Heart left ventricle (tissue), 16 donors: ENCODE data around the gene NME1. TPM values are rescaled to one million over a fixed set of nuclear protein-coding genes. Genes with fewer than 3 reads are reported as not detected.
"Not testable (repeated sequence)": the region's sequence is repeated elsewhere in the genome, so short reads cannot be mapped to it uniquely, and the experiment has no call there.

Source experiments
- ATAC-seq, 4 donors: fragments of 200-7000 bp; cut with Tn5 transposase; one replicate each; pipeline ENCODE4 v1.9.1; 2020 to 2022; ENCODE audit warnings: moderate library complexity in 4 of 4, mild to moderate bottlenecking in 3 of 4, moderate number of reproducible peaks in 1 of 4
- DNase-seq, 5 donors: peaks; one replicate each; pipeline ENCODE4 v3.0.0-alpha.2; 2020
- H3K27ac ChIP-seq, 12 donors: fragments of 200-600 bp; sonication (generic) in 4 of 12; one replicate each; pipeline versions ENCODE4 v1.5.0 to v1.8.0; 2016 to 2022; ENCODE audit warnings: mild to moderate bottlenecking in 2 of 12
- H3K27me3 ChIP-seq, 9 donors: fragments of 200-600 bp; sonication (generic) in 2 of 9; one replicate each; pipeline versions ENCODE4 v1.5.1 to v1.8.0; 2016 to 2022; ENCODE audit warnings: mild to moderate bottlenecking in 3 of 9
- H3K36me3 ChIP-seq, 9 donors: fragments of 200-600 bp; sonication (generic) in 2 of 9; one replicate each; pipeline versions ENCODE4 v1.5.0 to v1.8.0; 2018 to 2022; ENCODE audit warnings: mild to moderate bottlenecking in 2 of 9
- H3K4me1 ChIP-seq, 12 donors: fragments of 200-600 bp; sonication (generic) in 4 of 12; one replicate each; pipeline versions ENCODE4 v1.5.0 to v1.8.0; 2016 to 2022; ENCODE audit warnings: mild to moderate bottlenecking in 3 of 12
- H3K4me3 ChIP-seq, 12 donors: fragments of 200-600 bp; sonication (generic) in 4 of 12; one replicate each; pipeline versions ENCODE4 v1.5.0 to v1.8.0; 2017 to 2022; ENCODE audit warnings: mild to moderate bottlenecking in 9 of 12, moderate library complexity in 4 of 12
- H3K9me3 ChIP-seq, 12 donors: fragments of 200-600 bp; sonication (generic) in 4 of 12; one replicate each; pipeline versions ENCODE4 v1.5.0 to v1.8.0; 2016 to 2022; ENCODE audit warnings: mild to moderate bottlenecking in 1 of 12
- POLR2A ChIP-seq, 2 donors: fragments of 450-650 bp; IDR thresholded peaks; one replicate each; pipeline ENCODE4 v1.6.1; 2017; ENCODE audit warnings: antibody characterized with exemption in 2 of 2, mild to moderate bottlenecking in 2 of 2, moderate library complexity in 2 of 2
- WGBS, 4 donors: extraction: QIAGEN DNeasy Blood & Tissue Kit in 2 of 4; methylation state at CpG; one replicate each; pipeline versions ENCODE4 v1.1.5 to v1.1.7; 2013 to 2018; 5-methylcytosine and 5-hydroxymethylcytosine counted together
- intact Hi-C, 10 donors: fragments of 100-400 bp; cut with DNase I; formaldehyde crosslinking; loops; one replicate each; pipeline versions ENCODE4 v1.11.1 to v1.14.2; 2022
- long read RNA-seq, 3 donors: library from polyadenylated mRNA; unstranded; transcript quantifications; one replicate each; pipeline ENCODE4 v2.0.0, GENCODE V29; 2020 to 2021
- polyA plus RNA-seq, 2 donors: library from polyadenylated mRNA; stranded (reverse); fragments of 200-250 nt; gene quantifications; one replicate each; pipeline ENCODE4 v1.2.3, GENCODE V29; 2013
- total RNA-seq, 9 donors: library from RNA; depleted of rRNA in 2 of 9; stranded (reverse); fragments of >200 nt in 2 of 9; fragmentation: NEBNext Ultra II Directional in 3 of 9; extraction: Animal tissue kit (Norgen Biotek cat#: 25700) in 3 of 9; gene quantifications; one replicate each; pipeline versions ENCODE4 v1.1.0 to v1.2.4, GENCODE V29; 2016 to 2023
- TF ChIP-seq, protein P1 (sequence below), 12 donors: fragments of 200-600 bp; sonication (generic) in 4 of 12; IDR thresholded peaks; one replicate each; pipeline versions ENCODE4 v1.5.0 to v1.8.0; 2018 to 2022; ENCODE audit warnings: antibody characterized with exemption in 12 of 12, mild to moderate bottlenecking in 5 of 12
- donor health status: ischemic (EF 13 %, LVEDD 7.1; RV severe dilation, severe dysfunction).
- donor health status: healthy with polysubstance abuse.
- donor health status: DM: no; HTN: yes; CAD: no.
- donor health status: DM: no; HTN: no; CAD: no.
- donor health status: ischemic (EF 25% LVEDD 6.9; RV normal size, moderate dysfunction).
- donor health status: ischemic (EF 25% LVEDD 5.7; RV mildly dilated, moderate dysfunction).
- donor health status: healthy.
- donor health status: DM: yes; HTN: yes; CAD: no.
- donor health status: ischemic (EF 35%, LVEDD 5.7; RV mildly dilated, moderate dysfunction).
- donor health status: nonischemic (EF 11% LVEDD 7.7; RV severe dilation, severe dysfunction).
- donor health status: DM: yes; HTN: yes; CAD: no.
- donor health status: PGD.
- donor health status: ischemic (EF 29% LVEDD 5.4; RV normal size, mild dysfunction).
- donor health status: nonischemic (EF 23%, LVEDD 6.1; RV moderate dilation, normal function).

The NME1 gene
- total RNA-seq (10 to 100 TPM in 8 of 9 donors, 1 to 10 TPM in 1; 9.2 to 42.9 (median 23.4) TPM), polyA plus RNA-seq (100 to 1,000 TPM in 1 of 2 donors, 10 to 100 TPM in 1; 40.8 to 157 TPM)
- long read RNA-seq, donor 1, transcript NME1-203 (5 exons, 940 nt): major isoform, 11 of 11 reads
- long read RNA-seq, donor 1, partial matches to known transcripts: 0 of 11 reads
- long read RNA-seq, donor 1, other reads (novel, unspliced or antisense): 0 of 11 reads
- long read RNA-seq, donor 2, transcript NME1-203 (5 exons, 940 nt): major isoform, 26 of 32 reads
- long read RNA-seq, donor 2, partial matches to known transcripts: 6 of 32 reads
- long read RNA-seq, donor 2, other reads (novel, unspliced or antisense): 0 of 32 reads
- long read RNA-seq, donor 3, transcript NME1-203 (5 exons, 940 nt): major isoform, 12 of 13 reads
- long read RNA-seq, donor 3, partial matches to known transcripts: 0 of 13 reads
- long read RNA-seq, donor 3, other reads (novel, unspliced or antisense): 0 of 13 reads

DNA sequence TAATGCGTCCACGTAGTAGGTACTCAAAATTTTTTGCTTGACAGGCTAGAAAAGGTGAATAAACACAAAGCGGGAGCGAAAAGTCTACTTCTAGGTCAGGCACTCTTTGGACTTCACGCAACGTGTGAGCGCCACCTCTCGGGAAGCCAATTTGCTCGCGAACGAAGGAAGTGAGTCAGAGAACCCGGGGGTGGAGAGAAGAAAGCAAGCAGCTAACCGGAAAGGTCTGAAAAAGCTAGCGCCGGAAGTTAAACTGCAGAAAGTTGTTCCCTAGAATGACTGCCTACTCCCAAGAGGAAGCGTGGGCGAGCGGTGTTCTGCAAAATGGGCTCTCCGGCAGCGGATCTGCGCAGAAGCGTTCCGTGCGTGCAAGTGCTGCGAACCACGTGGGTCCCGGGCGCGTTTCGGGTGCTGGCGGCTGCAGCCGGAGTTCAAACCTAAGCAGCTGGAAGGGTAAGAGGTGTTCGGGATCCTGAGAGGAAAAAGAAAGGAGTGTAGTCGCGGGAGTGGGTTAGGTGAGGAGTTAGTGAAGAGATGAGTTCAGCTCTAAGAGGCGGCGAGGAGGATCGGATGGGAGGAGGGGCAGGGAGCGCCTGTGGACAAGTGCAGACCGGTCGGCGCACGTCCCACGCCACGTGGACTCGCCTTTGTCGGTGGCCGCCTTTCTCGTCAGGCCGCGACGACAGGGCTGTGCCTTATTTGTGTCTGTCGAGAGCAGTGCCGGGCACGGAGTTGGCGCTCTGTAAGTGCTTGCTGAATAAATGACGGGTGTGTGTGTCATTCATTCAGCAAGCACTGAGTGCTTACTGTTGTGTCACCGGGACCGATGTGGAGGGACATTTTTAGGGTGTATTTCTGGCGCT, at the start of gene NME1:
Gene NME1 (plus strand): TSS at position 350 of the 863 bp plus-strand sequence. CDS start 2,096 bp downstream, outside the sequence.
- TF ChIP-seq, protein P1, sequence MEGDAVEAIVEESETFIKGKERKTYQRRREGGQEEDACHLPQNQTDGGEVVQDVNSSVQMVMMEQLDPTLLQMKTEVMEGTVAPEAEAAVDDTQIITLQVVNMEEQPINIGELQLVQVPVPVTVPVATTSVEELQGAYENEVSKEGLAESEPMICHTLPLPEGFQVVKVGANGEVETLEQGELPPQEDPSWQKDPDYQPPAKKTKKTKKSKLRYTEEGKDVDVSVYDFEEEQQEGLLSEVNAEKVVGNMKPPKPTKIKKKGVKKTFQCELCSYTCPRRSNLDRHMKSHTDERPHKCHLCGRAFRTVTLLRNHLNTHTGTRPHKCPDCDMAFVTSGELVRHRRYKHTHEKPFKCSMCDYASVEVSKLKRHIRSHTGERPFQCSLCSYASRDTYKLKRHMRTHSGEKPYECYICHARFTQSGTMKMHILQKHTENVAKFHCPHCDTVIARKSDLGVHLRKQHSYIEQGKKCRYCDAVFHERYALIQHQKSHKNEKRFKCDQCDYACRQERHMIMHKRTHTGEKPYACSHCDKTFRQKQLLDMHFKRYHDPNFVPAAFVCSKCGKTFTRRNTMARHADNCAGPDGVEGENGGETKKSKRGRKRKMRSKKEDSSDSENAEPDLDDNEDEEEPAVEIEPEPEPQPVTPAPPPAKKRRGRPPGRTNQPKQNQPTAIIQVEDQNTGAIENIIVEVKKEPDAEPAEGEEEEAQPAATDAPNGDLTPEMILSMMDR (IDR thresholded peaks at IDR 0.05): peak; percentile 60 to 98 (median 84)
- peak in 1 of 2 donors; percentile 47 for TF ChIP-seq POLR2A (IDR thresholded peaks at IDR 0.05)
- DNase-seq (peak; percentile 95 to 97 (median 96)), ATAC-seq (peak; percentile 96 to 98 (median 97))
- Histone ChIP-seq H3K36me3 (peaks cover 0 to 28% (median 3%) of the 10 kb centered on the region in 9 donors), H3K9me3 (no peaks in the 10 kb centered on the region), H3K4me3 (peak within 1 kb of the TSS; percentile 38 to 83 (median 76)), H3K4me1 (peaks cover 0 to 23% (median 14%) of the 10 kb centered on the region in 12 donors), H3K27ac (peak within 1 kb of the TSS; percentile 54 to 95 (median 86)), H3K27me3 (no peaks in the 10 kb centered on the region)
- intact Hi-C loops: loop anchor here (1.0 to 10.0 kb wide), 13 partner anchors 13 to 299 kb away; partner anchors contain the start of genes SPAG9 (in 4 of the 10) and NME2 (in 1 of the 10)
- WGBS, 4 donors: 0 to 1% (median 0%) methylated on average over 60 of the region's 60 CpGs

DNA sequence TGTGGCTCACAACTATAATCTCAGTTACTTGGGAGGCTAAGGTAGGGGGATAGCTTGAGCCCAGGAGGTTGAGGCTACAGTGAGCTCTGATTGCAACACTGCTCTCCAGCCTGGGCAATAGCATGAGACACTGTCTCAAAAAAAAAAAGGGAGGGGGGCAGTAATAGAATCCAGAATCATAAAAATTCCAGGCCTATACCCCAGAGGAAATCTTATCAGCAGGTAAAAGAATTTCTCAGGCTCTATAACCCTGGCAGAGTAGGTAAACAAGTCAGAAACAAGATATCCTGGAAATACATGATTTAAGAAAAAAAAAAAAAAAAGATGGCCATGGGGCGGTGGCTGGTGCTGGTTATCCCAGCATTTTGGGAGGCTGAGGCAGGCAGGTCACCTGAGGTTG, 45.6 kb upstream of the NME1 start:
- Histone ChIP-seq H3K36me3 (peaks cover 0 to 4% (median 0%) of the 10 kb centered on the region in 9 donors), H3K27me3 (no peaks in the 10 kb centered on the region), H3K4me3 (no peak overlapping the region), H3K27ac (no peak overlapping the region), H3K9me3 (no peaks in the 10 kb centered on the region), H3K4me1 (peaks cover 0 to 38% (median 12%) of the 10 kb centered on the region in 12 donors)
- ATAC-seq: no peak
- no peak for DNase-seq
- no peak for TF ChIP-seq POLR2A (IDR thresholded peaks at IDR 0.05)
- TF ChIP-seq, protein P1 (IDR thresholded peaks at IDR 0.05): no peak
- 98 to 100% (median 100%) methylated on average over 1 of the region's 1 CpG for WGBS, 4 donors
- intact Hi-C loops: no loop called here

DNA sequence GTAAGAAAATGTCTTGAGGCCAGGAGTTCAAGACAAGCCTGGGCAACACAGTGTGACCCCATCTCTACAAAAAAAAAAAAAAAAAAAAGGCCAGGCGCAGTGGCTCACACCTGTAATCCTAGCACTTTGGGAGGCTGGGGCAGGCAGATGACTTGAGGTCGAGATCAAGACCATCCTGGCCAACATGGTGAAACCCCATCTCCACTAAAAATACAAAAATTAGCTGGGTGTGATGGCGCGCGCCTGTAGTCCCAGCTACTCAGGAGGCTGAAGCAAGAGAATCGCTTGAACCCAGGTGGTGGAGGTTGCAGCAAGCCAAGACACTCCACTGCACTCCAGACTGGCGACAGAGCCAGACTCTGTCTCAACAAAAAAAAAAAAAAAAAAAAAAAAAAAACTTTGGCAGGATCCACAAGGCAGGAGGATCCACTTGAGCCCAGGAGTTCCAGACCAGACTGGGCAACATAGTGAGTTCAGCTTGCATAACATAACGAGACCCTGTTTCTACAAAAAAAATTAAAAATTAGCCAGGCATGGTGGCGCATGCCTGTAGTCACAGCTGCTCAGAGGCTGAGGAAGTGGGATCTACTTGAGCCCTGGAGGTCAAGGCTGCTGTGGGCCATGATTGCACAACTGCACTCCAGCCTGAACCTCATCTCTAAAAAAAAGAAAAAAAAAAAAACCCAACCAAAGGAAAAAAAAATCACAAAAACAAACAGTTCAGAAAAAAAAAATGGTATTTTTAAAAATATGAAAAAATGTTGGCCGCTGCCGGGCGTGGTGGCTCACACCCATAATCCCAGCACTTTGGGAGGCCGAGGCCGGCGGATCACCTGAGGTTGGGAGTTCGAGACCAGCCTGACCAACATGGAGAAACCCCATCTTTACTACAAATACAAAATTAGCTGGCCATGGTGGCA, 40.8 kb upstream of the NME1 start:
- not testable (repeated sequence) for H3K4me3 ChIP-seq, H3K9me3 ChIP-seq, H3K27me3 ChIP-seq, H3K36me3 ChIP-seq
- DNase-seq: peak; percentile 42 to 81 (median 67)
- Histone ChIP-seq H3K4me1 (peaks cover 0 to 35% (median 17%) of the 10 kb centered on the region in 12 donors), H3K27ac (peak overlapping the region in 8 of 12 donors; percentile 3 to 55 (median 37))
- WGBS, 4 donors: 73 to 85% (median 77%) methylated on average over 16 of the region's 16 CpGs
- ATAC-seq: peak; percentile 86 to 92 (median 88)
- intact Hi-C loops: loop anchor here in 1 of 10 donors (10.0 kb wide), 1 partner anchor 248 kb away; the partner anchor contains the start of gene TOB1

DNA sequence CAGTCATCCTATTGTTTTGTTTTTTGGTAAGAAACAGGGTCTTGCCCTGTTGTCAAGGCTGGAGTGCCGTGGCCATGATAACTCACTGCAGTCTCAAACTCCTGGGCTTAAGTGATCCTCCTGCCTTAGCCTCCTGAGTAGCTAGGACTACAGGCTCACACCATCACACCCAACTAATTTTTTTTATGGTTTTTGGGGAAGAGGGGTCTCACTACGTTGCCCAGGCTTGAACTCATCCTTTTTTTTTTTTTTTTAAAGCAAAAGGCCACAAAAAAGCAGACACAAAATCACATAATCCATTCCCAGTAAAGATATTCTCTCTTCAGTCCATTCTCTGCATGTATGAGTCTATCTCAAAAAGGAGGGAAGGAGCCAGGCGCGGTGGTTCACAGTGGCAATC, 38.2 kb upstream of the NME1 start:
- Histone ChIP-seq H3K4me3 (no peak overlapping the region), H3K36me3 (no peaks in the 10 kb centered on the region), H3K4me1 (peaks cover 8 to 57% (median 35%) of the 10 kb centered on the region in 12 donors), H3K27ac (no peak overlapping the region), H3K27me3 (no peaks in the 10 kb centered on the region), H3K9me3 (no peaks in the 10 kb centered on the region)
- TF ChIP-seq, protein P1 (IDR thresholded peaks at IDR 0.05): no peak
- no peak for TF ChIP-seq POLR2A (IDR thresholded peaks at IDR 0.05)
- no peak for DNase-seq
- intact Hi-C loops: loop anchor here in 2 of 10 donors (5.0 to 10.0 kb wide), 2 partner anchors 37 to 250 kb away; partner anchors contain the start of genes NME1 (in 1 of the 2) and TOB1 (in 1 of the 2)
- no peak for ATAC-seq
- WGBS, 4 donors: 86 to 94% (median 91%) methylated on average over 4 of the region's 4 CpGs
